IMR-90 (cell line): Measurements from ENCODE around the gene FGGY. TPM values are rescaled to one million over a fixed set of nuclear protein-coding genes. Genes with fewer than 3 reads are reported as not detected.

Experiments
- ATAC-seq: fragments of 200-7000 bp; cut with Tn5 transposase; 2 replicates; pipeline ENCODE4 v1.9.1; 2020; ENCODE audit warnings: low read depth, mild to moderate bottlenecking, moderate library complexity
- BruUV-seq: library from RNA; stranded (reverse); fragments of 400-500 nt; replicated peaks from 2 replicates; lab custom pipeline; 2021; lab: Mats Ljungman, UMichigan
- CTCF ChIA-PET: fragments of 300-600 bp; formaldehyde crosslinking; extraction: SDS; loops from one replicate; lab custom pipeline; 2021; ENCODE audit warnings: antibody characterized with exemption; lab: Yijun Ruan, JAX
- POLR2A ChIA-PET: fragments of 300-600 bp; sonication (Branson Sonifier 250); formaldehyde crosslinking; loops from one replicate; lab custom pipeline; 2022; ENCODE audit warnings: antibody characterized with exemption; ENCODE audit not compliant: unreplicated experiment; lab: Charles Lee
- DNase-seq: peaks from one replicate; pipeline ENCODE4 v3.0.0; 2013
- H2AFZ ChIP-seq: replicated peaks from 2 replicates; pipeline ENCODE3; 2013; ENCODE audit warnings: low read length, mild to moderate bottlenecking; ENCODE audit not compliant: poor library complexity
- H2AK5ac ChIP-seq: 2 replicates; pipeline ENCODE4 v1.6.1; 2013; ENCODE audit warnings: low read depth, low read length, inconsistent platforms
- H2AK9ac ChIP-seq: replicated peaks from 2 replicates; pipeline ENCODE3; 2013; ENCODE audit warnings: mild to moderate bottlenecking, low read depth, low read length, moderate library complexity; ENCODE audit not compliant: poor library complexity
- H2BK120ac ChIP-seq: 2 replicates; pipeline ENCODE4 v1.6.1; 2013; ENCODE audit warnings: low read depth, low read length, inconsistent platforms
- H2BK15ac ChIP-seq: 3 replicates; pipeline ENCODE4 v1.6.1; 2013; ENCODE audit warnings: low read depth, low read length, inconsistent platforms
- H2BK20ac ChIP-seq: 2 replicates; pipeline ENCODE4 v1.6.1; 2013; ENCODE audit warnings: low read depth, mild to moderate bottlenecking, inconsistent platforms, low read length, moderate library complexity
- H2BK5ac ChIP-seq: 2 replicates; pipeline ENCODE4 v1.6.1; 2013; ENCODE audit warnings: mild to moderate bottlenecking, low read depth, low read length, inconsistent platforms; ENCODE audit not compliant: poor library complexity, severe bottlenecking
- H3K14ac ChIP-seq: replicated peaks from 2 replicates; pipeline ENCODE4 v1.6.1; 2013; ENCODE audit warnings: low read depth, low read length, inconsistent platforms
- H3K18ac ChIP-seq: 2 replicates; pipeline ENCODE4 v1.6.1; 2013; ENCODE audit warnings: low read depth, low read length, control low read depth
- H3K23ac ChIP-seq: 2 replicates; pipeline ENCODE4 v1.6.1; 2013; ENCODE audit warnings: low read depth, low read length, inconsistent platforms
- H3K27ac ChIP-seq: 2 replicates; pipeline ENCODE4 v1.5.1; 2013; ENCODE audit warnings: mild to moderate bottlenecking, control low read depth, low read length; ENCODE audit not compliant: insufficient read depth
- H3K27me3 ChIP-seq: 2 replicates; pipeline ENCODE4 v1.6.1; 2013; ENCODE audit warnings: low read length; ENCODE audit not compliant: control insufficient read depth, insufficient read depth
- H3K36me3 ChIP-seq: 2 replicates; pipeline ENCODE4 v1.6.1; 2013; ENCODE audit warnings: low read length, mixed read lengths; ENCODE audit not compliant: control insufficient read depth, insufficient read depth
- H3K4ac ChIP-seq: 2 replicates; pipeline ENCODE4 v1.6.1; 2013; ENCODE audit warnings: low read depth, low read length, inconsistent platforms
- H3K4me1 ChIP-seq: 2 replicates; pipeline ENCODE4 v1.6.1; 2013; ENCODE audit warnings: low read length, mixed read lengths; ENCODE audit not compliant: control insufficient read depth, insufficient read depth
- H3K4me2 ChIP-seq: 2 replicates; pipeline ENCODE4 v1.6.1; 2013; ENCODE audit warnings: low read depth, mild to moderate bottlenecking, control low read depth, low read length, moderate library complexity
- H3K4me3 ChIP-seq: 2 replicates; pipeline ENCODE4 v1.5.1; 2013; ENCODE audit warnings: low read depth, mild to moderate bottlenecking, control low read depth, low read length, moderate library complexity; ENCODE audit not compliant: insufficient read depth
- H3K56ac ChIP-seq: 2 replicates; pipeline ENCODE4 v1.6.1; 2013; ENCODE audit warnings: low read length, inconsistent platforms; ENCODE audit not compliant: insufficient read depth; ENCODE audit errors: extremely low read depth
- H3K79me1 ChIP-seq, 2 experiments: 2 replicates each; pipeline ENCODE4 v1.6.1; 2013; ENCODE audit warnings: low read length in 2 of 2, inconsistent platforms in 1 of 2, low read depth in 1 of 2
- H3K9ac ChIP-seq: 2 replicates; pipeline ENCODE4 v1.6.1; 2013; ENCODE audit warnings: low read depth, low read length, control low read depth
- H3K9me1 ChIP-seq: 2 replicates; pipeline ENCODE4 v1.6.1; 2013; ENCODE audit warnings: low read length, inconsistent platforms; ENCODE audit not compliant: insufficient read depth
- H3K9me3 ChIP-seq: 2 replicates; pipeline ENCODE4 v1.6.1; 2013; ENCODE audit warnings: low read length; ENCODE audit not compliant: control insufficient read depth, insufficient read depth
- H4K20me1 ChIP-seq: 2 replicates; pipeline ENCODE4 v1.6.1; 2013; ENCODE audit warnings: low read length, inconsistent platforms; ENCODE audit not compliant: insufficient read depth
- H4K5ac ChIP-seq: 2 replicates; pipeline ENCODE4 v1.6.1; 2013; ENCODE audit warnings: mild to moderate bottlenecking, low read depth, low read length, control low read depth
- H4K8ac ChIP-seq, 2 experiments: 2 replicates each; pipeline ENCODE4 v1.6.1; 2013; ENCODE audit warnings: low read depth in 2 of 2, low read length in 2 of 2, control low read depth in 1 of 2, inconsistent platforms in 1 of 2
- H4K91ac ChIP-seq: 2 replicates; pipeline ENCODE4 v1.6.1; 2013; ENCODE audit warnings: low read depth, low read length, inconsistent platforms; ENCODE audit not compliant: insufficient read depth
- BHLHE40 ChIP-seq: fragments of 150-350 bp; IDR thresholded peaks from 2 replicates; pipeline ENCODE4 v1.6.1; 2016; ENCODE audit warnings: mild to moderate bottlenecking, low read depth, low read length
- CEBPB ChIP-seq: IDR thresholded peaks from 2 replicates; pipeline ENCODE4 v1.6.1; 2012; ENCODE audit warnings: low read depth, low read length, improper control_type of control experiment
- CHD1 ChIP-seq: IDR thresholded peaks from 2 replicates; pipeline ENCODE4 v1.6.1; 2012; ENCODE audit warnings: low read depth, low read length, improper control_type of control experiment
- MAFK ChIP-seq: IDR thresholded peaks from 2 replicates; pipeline ENCODE4 v1.6.1; 2012; ENCODE audit warnings: low read depth, low read length, improper control_type of control experiment
- MXI1 ChIP-seq: IDR thresholded peaks from 2 replicates; pipeline ENCODE4 v1.6.1; 2012; ENCODE audit warnings: low read depth, mild to moderate bottlenecking, low read length, moderate library complexity, borderline replicate concordance
- NFE2L2 ChIP-seq: fragments of 150-350 bp; IDR thresholded peaks from 2 replicates; pipeline ENCODE4 v1.6.1; 2016; ENCODE audit warnings: low read depth, mild to moderate bottlenecking, low read length
- RAD21 ChIP-seq: IDR thresholded peaks from 2 replicates; pipeline ENCODE4 v1.6.1; 2012; ENCODE audit warnings: low read length, improper control_type of control experiment
- RCOR1 ChIP-seq: IDR thresholded peaks from 2 replicates; pipeline ENCODE4 v1.6.1; 2012; ENCODE audit warnings: mild to moderate bottlenecking, low read length, improper control_type of control experiment; ENCODE audit not compliant: insufficient replicate concordance
- RFX5 ChIP-seq: IDR thresholded peaks from 2 replicates; pipeline ENCODE4 v1.8.0; 2012; ENCODE audit warnings: low read depth, mild to moderate bottlenecking, low read length, moderate library complexity
- SMC3 ChIP-seq: fragments of 150-350 bp; IDR thresholded peaks from 2 replicates; pipeline ENCODE4 v1.6.1; 2016; ENCODE audit warnings: low read depth, mild to moderate bottlenecking, antibody characterized with exemption, low read length, moderate library complexity
- WGBS, 2 experiments: methylation state at CpG; one replicate each; pipeline versions ENCODE4 v1.1.5 to v1.1.7; 2013; ENCODE audit warnings: missing lambda C conversion rate in 2 of 2; ENCODE audit not compliant: insufficient read length in 1 of 2; ENCODE audit errors: extremely low coverage in 2 of 2; 5-methylcytosine and 5-hydroxymethylcytosine counted together
- dilution Hi-C: fragments of 300-500 bp; cut with HindIII; formaldehyde crosslinking; loops from one replicate; pipeline ENCODE4 v1.14.3; 2018; ENCODE audit warnings: low sequenced_read_pairs; ENCODE audit not compliant: unreplicated experiment
- in situ Hi-C: fragments of 300-500 bp; cut with MboI; formaldehyde crosslinking; loops from 3 replicates; pipeline ENCODE4 v1.14.3; 2019; ENCODE audit warnings: low sequenced_read_pairs, inconsistent platforms, mixed read lengths
- intact Hi-C: fragments of 100-400 bp; cut with micrococcal nuclease; formaldehyde crosslinking; loops from 2 replicates; pipeline ENCODE4 v1.10.0; 2022
- polyA plus RNA-seq, 3 experiments: library from polyadenylated mRNA; depleted of rRNA; stranded (reverse); fragments of >200 nt; gene quantifications; 2 replicates each; pipeline ENCODE4 v1.2.3, GENCODE V29; 2012; ENCODE audit warnings: low replicate concordance in 1 of 3
- total RNA-seq: library from RNA; depleted of rRNA; stranded (reverse); fragments of >200 nt; gene quantifications from 2 replicates; pipeline ENCODE4 v1.2.3, GENCODE V29; 2012
- TF ChIP-seq, protein P1 (sequence below): fragments of 150-350 bp; IDR thresholded peaks from 2 replicates; pipeline ENCODE4 v1.6.1; 2016; ENCODE audit warnings: low read depth, mild to moderate bottlenecking, low read length, moderate library complexity, borderline replicate concordance
- TF ChIP-seq, protein P2 (sequence below): conservative IDR thresholded peaks from 2 replicates; pipeline ENCODE4 v1.5.1; 2012; ENCODE audit warnings: mild to moderate bottlenecking, low read depth, low read length, improper control_type of control experiment

FGGY gene
- total and polyA plus RNA-seq, 2 of the 4 experiments (the other 2 are of a cell fraction), result 5.6 to 14.0 TPM

DNA sequence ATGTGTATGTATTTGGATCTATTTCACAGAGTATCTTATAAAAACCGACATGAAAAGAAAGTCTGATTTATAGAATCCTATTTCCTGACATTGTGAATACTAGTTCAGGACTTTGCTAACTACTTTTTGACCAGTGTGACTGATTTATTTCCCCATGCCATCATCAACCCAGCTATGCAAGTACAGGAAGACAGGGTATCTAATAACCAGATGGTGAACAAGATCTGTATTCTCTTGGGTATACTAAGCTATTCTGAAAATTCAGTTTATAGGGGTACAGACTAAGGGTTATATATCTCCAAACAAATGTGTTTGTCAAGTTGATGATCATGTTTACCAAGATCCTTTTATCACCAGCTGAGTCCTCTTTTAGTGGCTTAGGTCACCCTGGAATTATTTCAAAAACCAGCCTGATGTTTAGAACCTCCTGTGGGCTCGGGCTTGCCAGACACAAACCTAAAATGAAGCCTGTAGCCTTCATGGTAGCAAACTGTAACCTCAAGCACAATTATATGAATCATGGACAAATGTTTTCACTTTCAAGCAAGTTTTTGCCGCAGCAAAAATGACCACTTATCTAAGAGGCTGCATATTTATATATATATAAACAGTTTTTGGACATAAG, 185.1 kb downstream of the FGGY start:
- WGBS, 2 experiments, result no CpG with 5 or more reads among the region's 3 CpGs
- Histone ChIP-seq H2AFZ (no peak overlapping the region), H3K4me1 (peaks cover 5% of the 10 kb centered on the region; the same call in 1 of the 2 replicates), H2AK9ac (no peak overlapping the region), H2BK15ac (no peak overlapping the region), H3K4me2 (peak overlapping the region; percentile 36), H3K27ac (peak overlapping the region; percentile 75; the same call in 1 of the 2 replicates), H3K36me3 (no peaks in the 10 kb centered on the region), H3K9me3 (no peaks in the 10 kb centered on the region), H4K20me1 (no peaks in the 10 kb centered on the region), H4K5ac (no peak overlapping the region), H3K79me1 (peaks cover 0 to 4% of the 10 kb centered on the region in 2 experiments; a peak in 1 of 4 replicates), H3K9ac (no peak overlapping the region), H4K8ac (no peak overlapping the region), H2BK120ac (peak overlapping the region; percentile 6; the same call in 1 of the 2 replicates), H2AK5ac (no peak overlapping the region), H3K27me3 (no peaks in the 10 kb centered on the region), H3K4ac (0 out of 2 replicates have a peak overlapping the region, but pooled peaks have one; percentile 40), H3K56ac (no peak overlapping the region), H3K9me1 (peaks cover 11% of the 10 kb centered on the region), H3K4me3 (no peak overlapping the region), H3K18ac (peak overlapping the region; percentile 27; the same call in 1 of the 2 replicates), H3K14ac (0 out of 2 replicates have a peak overlapping the region, but pooled peaks have one; percentile 10), H3K23ac (no peak overlapping the region), H2BK20ac (peak overlapping the region; percentile 22; the same call in 1 of the 2 replicates), H2BK5ac (no peak overlapping the region), H4K91ac (no peak overlapping the region)
- ChIA-PET CTCF (no interaction called here), POLR2A (no interaction called here)
- ATAC-seq, result peak; percentile 62
- peak; percentile 75 for DNase-seq
- dilution Hi-C loops, result no loop called here
- TF ChIP-seq RAD21 (no peak), SMC3 (no peak), MXI1 (no peak), RFX5 (no peak), NFE2L2 (no peak), CHD1 (no peak), RCOR1 (no peak), BHLHE40 (no peak), MAFK (no peak), CEBPB (no peak)
- TF ChIP-seq, protein P1, sequence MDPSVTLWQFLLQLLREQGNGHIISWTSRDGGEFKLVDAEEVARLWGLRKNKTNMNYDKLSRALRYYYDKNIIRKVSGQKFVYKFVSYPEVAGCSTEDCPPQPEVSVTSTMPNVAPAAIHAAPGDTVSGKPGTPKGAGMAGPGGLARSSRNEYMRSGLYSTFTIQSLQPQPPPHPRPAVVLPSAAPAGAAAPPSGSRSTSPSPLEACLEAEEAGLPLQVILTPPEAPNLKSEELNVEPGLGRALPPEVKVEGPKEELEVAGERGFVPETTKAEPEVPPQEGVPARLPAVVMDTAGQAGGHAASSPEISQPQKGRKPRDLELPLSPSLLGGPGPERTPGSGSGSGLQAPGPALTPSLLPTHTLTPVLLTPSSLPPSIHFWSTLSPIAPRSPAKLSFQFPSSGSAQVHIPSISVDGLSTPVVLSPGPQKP, result no peak
- TF ChIP-seq, protein P2, sequence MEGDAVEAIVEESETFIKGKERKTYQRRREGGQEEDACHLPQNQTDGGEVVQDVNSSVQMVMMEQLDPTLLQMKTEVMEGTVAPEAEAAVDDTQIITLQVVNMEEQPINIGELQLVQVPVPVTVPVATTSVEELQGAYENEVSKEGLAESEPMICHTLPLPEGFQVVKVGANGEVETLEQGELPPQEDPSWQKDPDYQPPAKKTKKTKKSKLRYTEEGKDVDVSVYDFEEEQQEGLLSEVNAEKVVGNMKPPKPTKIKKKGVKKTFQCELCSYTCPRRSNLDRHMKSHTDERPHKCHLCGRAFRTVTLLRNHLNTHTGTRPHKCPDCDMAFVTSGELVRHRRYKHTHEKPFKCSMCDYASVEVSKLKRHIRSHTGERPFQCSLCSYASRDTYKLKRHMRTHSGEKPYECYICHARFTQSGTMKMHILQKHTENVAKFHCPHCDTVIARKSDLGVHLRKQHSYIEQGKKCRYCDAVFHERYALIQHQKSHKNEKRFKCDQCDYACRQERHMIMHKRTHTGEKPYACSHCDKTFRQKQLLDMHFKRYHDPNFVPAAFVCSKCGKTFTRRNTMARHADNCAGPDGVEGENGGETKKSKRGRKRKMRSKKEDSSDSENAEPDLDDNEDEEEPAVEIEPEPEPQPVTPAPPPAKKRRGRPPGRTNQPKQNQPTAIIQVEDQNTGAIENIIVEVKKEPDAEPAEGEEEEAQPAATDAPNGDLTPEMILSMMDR, result no peak
- intact Hi-C loops, result loop anchor here (5.0 kb wide), 2 partner anchors 215 to 700 kb away; partner anchors contain the start of gene JUN
- no TSS peak for BruUV-seq
- in situ Hi-C loops, result no loop called here
